Chondrocyte (in vitro differentiated cells): ENCODE results near the gene SLCO4A1. TPM values are rescaled to one million over a fixed set of nuclear protein-coding genes. Genes with fewer than 3 reads are reported as not detected.

Experiments used
- DNase-seq: peaks from one replicate; pipeline ENCODE4 v3.0.0; 2021; ENCODE audit warnings: mixed read lengths, low spot score
- H3K27ac Mint-ChIP-seq: one replicate; pipeline ENCODE4 v1.8.0; 2021; ENCODE audit warnings: mild to moderate bottlenecking, moderate library complexity, mixed read lengths; ENCODE audit not compliant: unreplicated experiment
- H3K27me3 Mint-ChIP-seq: 2 replicates; pipeline ENCODE4 v1.8.0; 2021; ENCODE audit warnings: low read depth, mixed read lengths
- H3K36me3 Mint-ChIP-seq: 2 replicates; pipeline ENCODE4 v1.8.0; 2021; ENCODE audit warnings: low read depth, mixed read lengths
- H3K4me1 Mint-ChIP-seq: 2 replicates; pipeline ENCODE4 v1.8.0; 2021; ENCODE audit warnings: low read depth, mild to moderate bottlenecking, mixed read lengths
- H3K4me3 Mint-ChIP-seq: one replicate; pipeline ENCODE4 v1.8.0; 2021; ENCODE audit warnings: mild to moderate bottlenecking, moderate library complexity, mixed read lengths; ENCODE audit not compliant: unreplicated experiment
- H3K9me3 Mint-ChIP-seq: 2 replicates; pipeline ENCODE4 v1.8.0; 2021; ENCODE audit warnings: low read depth, mixed read lengths
- CTCF ChIP-seq: fragments of 200-600 bp; sonication (generic); IDR thresholded peaks from 2 replicates; pipeline ENCODE4 v1.5.0; 2021; ENCODE audit warnings: antibody characterized with exemption, mild to moderate bottlenecking, moderate library complexity
- total RNA-seq: library from RNA; stranded (reverse); gene quantifications from 3 replicates; pipeline ENCODE4 v1.2.1, GENCODE V29; 2021

SLCO4A1 gene
- total RNA-seq, 1 donor from 2014 or later = not detected

GRCh38 chr20:62696434-62696957 is 54.2 kb downstream of the SLCO4A1 start:
- no peak for DNase-seq
- peaks cover 23% of the 10 kb centered on the region for H3K27me3 Mint-ChIP-seq
- H3K4me1 Mint-ChIP-seq = no peaks in the 10 kb centered on the region
- no peaks in the 10 kb centered on the region for H3K36me3 Mint-ChIP-seq
- no peak for TF ChIP-seq CTCF
- H3K4me3 Mint-ChIP-seq = no peak overlapping the region
- no peak overlapping the region for H3K27ac Mint-ChIP-seq
- no peaks in the 10 kb centered on the region for H3K9me3 Mint-ChIP-seq

- Mint-ChIP-seq H3K4me3 (no peak overlapping the region), H3K27me3 (peaks cover 23% of the 10 kb centered on the region), H3K4me1 (no peaks in the 10 kb centered on the region), H3K27ac (no peak overlapping the region), H3K36me3 (no peaks in the 10 kb centered on the region), H3K9me3 (no peaks in the 10 kb centered on the region)
- DNase-seq = no peak
- no peak for TF ChIP-seq CTCF
These were observed 54.7 kb downstream of the SLCO4A1 start for GRCh38 chr20:62696989-62697388.

GRCh38 chr20:62697468-62697912 is 55.2 kb downstream of the SLCO4A1 start:
- H3K36me3 Mint-ChIP-seq = no peaks in the 10 kb centered on the region
- no peak for TF ChIP-seq CTCF
- H3K4me1 Mint-ChIP-seq = no peaks in the 10 kb centered on the region
- DNase-seq = no peak
- no peak overlapping the region for H3K4me3 Mint-ChIP-seq
- no peaks in the 10 kb centered on the region for H3K9me3 Mint-ChIP-seq
- H3K27me3 Mint-ChIP-seq = peaks cover 23% of the 10 kb centered on the region
- H3K27ac Mint-ChIP-seq = no peak overlapping the region

GRCh38 chr20:62698231-62698630 is 55.9 kb downstream of the SLCO4A1 start:
- Mint-ChIP-seq H3K27me3 (peaks cover 23% of the 10 kb centered on the region), H3K27ac (no peak overlapping the region), H3K36me3 (no peaks in the 10 kb centered on the region), H3K4me3 (no peak overlapping the region), H3K9me3 (no peaks in the 10 kb centered on the region), H3K4me1 (peaks cover under 1% of the 10 kb centered on the region)
- no peak for DNase-seq
- no peak for TF ChIP-seq CTCF

GRCh38 chr20:62699296-62699695 is 57.0 kb downstream of the SLCO4A1 start:
- Mint-ChIP-seq H3K4me1 (peaks cover 11% of the 10 kb centered on the region), H3K9me3 (no peaks in the 10 kb centered on the region), H3K4me3 (no peak overlapping the region), H3K27me3 (peaks cover 23% of the 10 kb centered on the region), H3K36me3 (no peaks in the 10 kb centered on the region), H3K27ac (no peak overlapping the region)
- no peak for TF ChIP-seq CTCF
- no peak for DNase-seq
